Common myeloid progenitor, CD34-positive (primary cell): ENCODE data around the gene ZNF792.
"Not testable (repeated sequence)": the region's sequence is repeated elsewhere in the genome, so short reads cannot be mapped to it uniquely, and the experiment has no call there.

ENCODE experiments used
- CTCF ChIA-PET: fragments of 350-600 bp; sonication (Branson Sonifier 250); formaldehyde crosslinking; loops from one replicate; lab custom pipeline; 2021; ENCODE audit warnings: antibody characterized with exemption; lab: Charles Lee
- POLR2A ChIA-PET: fragments of 350-600 bp; sonication (Branson Sonifier 250); formaldehyde crosslinking; loops from one replicate; lab custom pipeline; 2021; ENCODE audit warnings: antibody characterized with exemption; lab: Charles Lee
- DNase-seq, 3 donors: peaks; one replicate each; pipeline versions ENCODE4 v3.0.0 to v3.0.0-alpha.2; 2013
- H3K27ac ChIP-seq, 2 experiments: 1 replicate in 1 of 2; 2 replicates in 1 of 2; pipeline ENCODE4 v1.7.0; 2013; ENCODE audit warnings: inconsistent platforms in 2 of 2, low read length in 2 of 2, mild to moderate bottlenecking in 2 of 2, low read depth in 1 of 2, moderate library complexity in 1 of 2; ENCODE audit not compliant: severe bottlenecking in 2 of 2, insufficient read depth in 1 of 2, poor library complexity in 1 of 2
- H3K27me3 ChIP-seq, 5 experiments: replicated peaks in 2 of 5; 1 replicate in 3 of 5; 2 replicates in 2 of 5; pipeline versions ENCODE4 v1.6.1 to v1.7.0; 2013; ENCODE audit warnings: low read length in 4 of 5, mild to moderate bottlenecking in 2 of 5, moderate library complexity in 2 of 5, inconsistent platforms in 1 of 5; ENCODE audit not compliant: insufficient read depth in 5 of 5, control insufficient read depth in 4 of 5
- H3K36me3 ChIP-seq, 4 experiments: 1 replicate in 2 of 4; 2 replicates in 2 of 4; pipeline versions ENCODE4 v1.6.1 to v1.7.0; 2013; ENCODE audit warnings: low read length in 3 of 4, control low read depth in 1 of 4, mild to moderate bottlenecking in 1 of 4; ENCODE audit not compliant: control insufficient read depth in 4 of 4, insufficient read depth in 4 of 4
- H3K4me1 ChIP-seq, 4 experiments: 1 replicate in 3 of 4; 2 replicates in 1 of 4; pipeline versions ENCODE4 v1.6.1 to v1.7.1; 2013; ENCODE audit warnings: low read length in 3 of 4, mild to moderate bottlenecking in 3 of 4, control low read depth in 1 of 4, inconsistent platforms in 1 of 4, moderate library complexity in 1 of 4; ENCODE audit not compliant: control insufficient read depth in 4 of 4, insufficient read depth in 4 of 4; ENCODE audit errors: control extremely low read depth in 1 of 4
- H3K4me3 ChIP-seq, 7 experiments: 1 replicate in 4 of 7; 2 replicates in 3 of 7; pipeline versions ENCODE4 v1.5.1 to v1.7.0; 2013; ENCODE audit warnings: mild to moderate bottlenecking in 7 of 7, low read length in 6 of 7, moderate library complexity in 6 of 7, inconsistent platforms in 2 of 7, low read depth in 2 of 7, control low read depth in 1 of 7; ENCODE audit not compliant: insufficient read depth in 4 of 7, control insufficient read depth in 1 of 7; ENCODE audit errors: extremely low read depth in 1 of 7
- H3K9me3 ChIP-seq, 5 experiments: 1 replicate in 4 of 5; 2 replicates in 1 of 5; pipeline versions ENCODE4 v1.6.1 to v1.7.1; 2013; ENCODE audit warnings: low read length in 4 of 5, mild to moderate bottlenecking in 2 of 5, inconsistent platforms in 1 of 5, low read depth in 1 of 5, moderate library complexity in 1 of 5; ENCODE audit not compliant: control insufficient read depth in 4 of 5, insufficient read depth in 2 of 5; ENCODE audit errors: control extremely low read depth in 1 of 5
- WGBS: methylation state at CpG from one replicate; pipeline ENCODE4 v1.1.5; 2013; ENCODE audit not compliant: insufficient coverage; 5-methylcytosine and 5-hydroxymethylcytosine counted together

Gene ZNF792

GRCh38 chr19:34974646-34975045, 10.6 kb upstream of the ZNF792 start:
- POLR2A ChIA-PET, result interaction anchor here (1.0 kb wide), 1 partner anchor 11 kb away, joined by 4 read pairs; no protein-coding TSS in a partner anchor
- H3K27ac ChIP-seq, result no peak overlapping the region
- no peak overlapping the region for H3K4me3 ChIP-seq
- peaks cover 0 to 9% (median 3%) of the 10 kb centered on the region in 4 experiments for H3K4me1 ChIP-seq
- H3K27me3 ChIP-seq, result no peaks in the 10 kb centered on the region
- 96% methylated on average over 3 of the region's 5 CpGs for WGBS
- H3K36me3 ChIP-seq, result no peaks in the 10 kb centered on the region
- H3K9me3 ChIP-seq, result peaks cover 0 to 12% (median 6%) of the 10 kb centered on the region in 5 experiments
- no peak for DNase-seq
- CTCF ChIA-PET, result interaction anchor here (0.9 to 24.8 kb wide), 4 partner anchors 11 to 69 kb away, joined by 3 to 249 read pairs (median 8); no protein-coding TSS in a partner anchor

DNA sequence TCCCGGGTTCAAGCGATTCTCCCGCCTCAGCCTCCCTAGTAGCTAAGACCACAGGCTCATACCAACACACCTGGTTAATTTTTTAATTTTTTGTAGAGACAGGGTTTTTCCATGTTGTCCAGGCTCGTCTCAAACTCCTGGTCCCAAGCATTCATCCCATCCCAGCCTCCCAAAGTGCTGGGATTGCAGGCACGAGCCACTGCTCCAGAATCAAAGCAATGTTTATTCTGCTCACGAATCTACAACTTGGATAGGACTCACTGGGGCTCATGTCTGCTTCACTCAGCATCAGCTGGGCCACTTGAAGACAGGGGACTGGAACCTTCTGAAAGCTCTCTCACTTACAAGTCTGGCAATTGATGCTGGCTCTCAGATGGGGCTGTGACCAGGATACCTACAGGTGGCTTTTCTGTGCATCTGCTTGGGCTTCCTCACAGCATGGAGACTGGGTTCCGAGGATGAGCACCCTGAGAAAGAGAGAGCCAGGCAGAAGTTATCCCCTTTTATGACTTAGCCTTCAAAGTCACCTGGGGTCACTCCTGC, 8.2 kb upstream of the ZNF792 start:
- POLR2A ChIA-PET, result interaction anchor here (0.6 to 1.2 kb wide), 3 partner anchors 10 to 65 kb away, joined by 3 to 4 read pairs (median 3); no protein-coding TSS in a partner anchor
- CTCF ChIA-PET, result interaction anchor here (0.7 to 24.8 kb wide), 20 partner anchors 8 to 170 kb away, joined by 3 to 249 read pairs (median 6); partner anchors contain the start of genes FXYD7 and ZNF792
- H3K4me1 ChIP-seq, result peaks cover 0 to 9% (median 3%) of the 10 kb centered on the region in 4 experiments
- no peaks in the 10 kb centered on the region for H3K27me3 ChIP-seq
- no peak for DNase-seq
- H3K27ac ChIP-seq, result no peak overlapping the region
- H3K36me3 ChIP-seq, result no peaks in the 10 kb centered on the region
- H3K4me3 ChIP-seq, result no peak overlapping the region
- WGBS, result 91% methylated on average over 4 of the region's 7 CpGs
- H3K9me3 ChIP-seq, result peaks cover 0 to 25% (median 18%) of the 10 kb centered on the region in 5 experiments

GRCh38 chr19:34970185-34970780, 6.3 kb upstream of the ZNF792 start:
- DNase-seq, H3K4me3 ChIP-seq, H3K27me3 ChIP-seq, H3K27ac ChIP-seq, POLR2A ChIA-PET, H3K4me1 ChIP-seq, H3K36me3 ChIP-seq: not testable (repeated sequence)
- WGBS, result 98% methylated on average over 10 of the region's 12 CpGs
- H3K9me3 ChIP-seq, result peaks cover 0 to 19% (median 11%) of the 10 kb centered on the region in 5 experiments
- CTCF ChIA-PET, result interaction anchor here (2.0 to 24.8 kb wide), 2 partner anchors 20 to 40 kb away, joined by 4 to 249 read pairs; no protein-coding TSS in a partner anchor

GRCh38 chr19:34969721-34970120, 5.7 kb upstream of the ZNF792 start:
- H3K4me3 ChIP-seq, result no peak overlapping the region
- 100% methylated on average over 2 of the region's 6 CpGs for WGBS
- H3K36me3 ChIP-seq, result no peaks in the 10 kb centered on the region
- no peak overlapping the region for H3K27ac ChIP-seq
- ChIA-PET CTCF (interaction anchor here (2.0 to 24.8 kb wide), 2 partner anchors 20 to 40 kb away, joined by 4 to 249 read pairs; no protein-coding TSS in a partner anchor), POLR2A (no interaction called here)
- peaks cover 0 to 19% (median 11%) of the 10 kb centered on the region in 5 experiments for H3K9me3 ChIP-seq
- no peak for DNase-seq
- H3K27me3 ChIP-seq, result no peaks in the 10 kb centered on the region
- peaks cover 0 to 9% (median 3%) of the 10 kb centered on the region in 4 experiments for H3K4me1 ChIP-seq

DNA sequence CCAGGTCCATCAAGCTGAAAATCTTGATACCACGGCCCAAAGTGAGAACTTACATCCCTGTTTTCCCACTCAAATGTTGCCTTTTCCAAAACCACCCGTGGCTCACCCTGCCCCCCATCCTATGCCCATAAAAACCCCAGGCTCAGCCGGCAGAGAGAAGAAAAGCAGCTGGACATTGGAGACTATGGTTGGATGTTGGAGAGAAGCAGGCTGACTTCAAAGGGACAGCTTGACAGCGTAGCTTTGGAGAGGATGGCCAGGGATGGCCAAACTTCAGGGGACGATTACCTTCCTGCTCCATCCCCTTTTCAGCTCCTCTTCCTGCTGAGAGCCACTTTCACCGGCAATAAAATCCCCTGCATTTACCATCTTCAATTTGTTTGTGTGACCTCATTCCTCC, 3.5 kb upstream of the ZNF792 start:
- Histone ChIP-seq H3K36me3 (no peaks in the 10 kb centered on the region), H3K4me1 (peaks cover 4 to 12% (median 10%) of the 10 kb centered on the region in 4 experiments), H3K9me3 (peaks cover 0 to 19% (median 11%) of the 10 kb centered on the region in 5 experiments), H3K27me3 (no peaks in the 10 kb centered on the region), H3K27ac (no peak overlapping the region), H3K4me3 (no peak overlapping the region)
- POLR2A ChIA-PET, result no interaction called here
- no peak for DNase-seq
- WGBS, result 93% methylated on average over 2 of the region's 6 CpGs
- CTCF ChIA-PET, result interaction anchor here (0.8 to 24.8 kb wide), 4 partner anchors 12 to 126 kb away, joined by 4 to 249 read pairs (median 5); no protein-coding TSS in a partner anchor

GRCh38 chr19:34965505-34965904, 1.5 kb upstream of the ZNF792 start:
- peaks cover 0 to 37% (median 28%) of the 10 kb centered on the region in 5 experiments for H3K9me3 ChIP-seq
- H3K27ac ChIP-seq, H3K4me3 ChIP-seq, DNase-seq, POLR2A ChIA-PET, H3K27me3 ChIP-seq: not testable (repeated sequence)
- peaks cover 4 to 22% (median 18%) of the 10 kb centered on the region in 4 experiments for H3K4me1 ChIP-seq
- WGBS, result 97% methylated on average over 4 of the region's 5 CpGs
- H3K36me3 ChIP-seq, result peaks cover 0 to 15% (median 11%) of the 10 kb centered on the region in 4 experiments
- CTCF ChIA-PET, result interaction anchor here (24.8 kb wide), 1 partner anchor 45 kb away, joined by 249 read pairs; no protein-coding TSS in a partner anchor
